B cell (primary cell): ENCODE data around the gene KIRREL3. TPM values are rescaled to one million over a fixed set of nuclear protein-coding genes. Genes with fewer than 3 reads are reported as not detected.

Experiments
- ATAC-seq: fragments of 200-7000 bp; cut with Tn5 transposase; one replicate; pipeline ENCODE4 v1.10.0; 2021; ENCODE audit warnings: low read depth, mild to moderate bottlenecking, moderate number of reproducible peaks, moderate library complexity
- CTCF ChIA-PET: fragments of 350-600 bp; sonication (Branson Sonifier 250); formaldehyde crosslinking; loops from one replicate; lab custom pipeline; 2021; ENCODE audit warnings: antibody characterized with exemption, inconsistent platforms; lab: Charles Lee
- POLR2A ChIA-PET: fragments of 350-600 bp; sonication (Branson Sonifier 250); formaldehyde crosslinking; loops from one replicate; lab custom pipeline; 2021; ENCODE audit warnings: antibody characterized with exemption; lab: Charles Lee
- DNase-seq: peaks from one replicate; pipeline ENCODE4 v3.0.0; 2013
- H2AFZ ChIP-seq: 2 replicates; pipeline ENCODE4 v1.6.1; 2012; ENCODE audit warnings: mild to moderate bottlenecking, low read depth, low read length; ENCODE audit not compliant: insufficient read depth, poor library complexity, severe bottlenecking
- H3K27ac ChIP-seq, 2 donors: 1 replicate in 1 of 2; 2 replicates in 1 of 2; pipeline ENCODE4 v1.5.1; 2012 to 2013; ENCODE audit warnings: low read length in 2 of 2, mild to moderate bottlenecking in 2 of 2, moderate library complexity in 1 of 2
- H3K27me3 ChIP-seq, 4 experiments: fragments of 200-600 bp in 1 of 4; sonication (generic) in 1 of 4; replicated peaks in 1 of 4; 1 replicate in 2 of 4; 2 replicates in 2 of 4; pipeline versions ENCODE4 v1.6.1 to v1.7.0; 2013 to 2016; ENCODE audit warnings: low read length in 3 of 4, mild to moderate bottlenecking in 2 of 4, mixed read lengths in 1 of 4, moderate library complexity in 1 of 4; ENCODE audit not compliant: insufficient read depth in 4 of 4, control insufficient read depth in 3 of 4; ENCODE audit errors: control extremely low read depth in 1 of 4
- H3K36me3 ChIP-seq, 2 experiments: replicated peaks in 1 of 2; 1 replicate in 1 of 2; 2 replicates in 1 of 2; pipeline versions ENCODE4 v1.6.1 to v1.7.1; 2013; ENCODE audit warnings: low read length in 1 of 2; ENCODE audit not compliant: insufficient read depth in 2 of 2, control insufficient read depth in 1 of 2; ENCODE audit errors: control extremely low read depth in 1 of 2, extremely low read depth in 1 of 2
- H3K4me1 ChIP-seq, 2 donors: fragments of 200-600 bp in 1 of 2; sonication (generic) in 1 of 2; 1 replicate in 1 of 2; 2 replicates in 1 of 2; pipeline versions ENCODE4 v1.5.1 to v1.6.1; 2013 to 2017; ENCODE audit warnings: low read length in 2 of 2; ENCODE audit not compliant: control insufficient read depth in 2 of 2, insufficient read depth in 2 of 2
- H3K4me2 ChIP-seq: replicated peaks from 2 replicates; pipeline ENCODE3; 2012; ENCODE audit warnings: mild to moderate bottlenecking, low read depth, low read length; ENCODE audit not compliant: poor library complexity, severe bottlenecking
- H3K4me3 ChIP-seq, 5 experiments: fragments of 200-600 bp in 1 of 5; sonication (generic) in 1 of 5; 1 replicate in 3 of 5; 2 replicates in 2 of 5; pipeline versions ENCODE4 v1.5.1 to v1.7.0; 2011 to 2016; ENCODE audit warnings: low read length in 4 of 5, mild to moderate bottlenecking in 4 of 5, low read depth in 2 of 5, control low read depth in 1 of 5, moderate library complexity in 1 of 5; ENCODE audit not compliant: insufficient read depth in 1 of 5; ENCODE audit errors: control extremely low read depth in 1 of 5, extremely low read depth in 1 of 5
- H3K79me2 ChIP-seq: fragments of 200-600 bp; sonication (generic); one replicate; pipeline ENCODE4 v1.6.0; 2016; ENCODE audit warnings: low read length; ENCODE audit not compliant: control insufficient read depth, insufficient read depth
- H3K9ac ChIP-seq: fragments of 200-600 bp; sonication (generic); 2 replicates; pipeline ENCODE4 v1.6.1; 2017; ENCODE audit warnings: mild to moderate bottlenecking, low read length, moderate library complexity
- H3K9me3 ChIP-seq, 3 donors: one replicate each; pipeline versions ENCODE4 v1.6.1 to v1.7.1; 2013; ENCODE audit warnings: low read length in 2 of 3; ENCODE audit not compliant: control insufficient read depth in 2 of 3, insufficient read depth in 1 of 3; ENCODE audit errors: control extremely low read depth in 1 of 3
- H4K20me1 ChIP-seq: 2 replicates; pipeline ENCODE4 v1.6.0; 2012; ENCODE audit warnings: mild to moderate bottlenecking, low read length; ENCODE audit not compliant: insufficient read depth, control insufficient read depth, poor library complexity, severe bottlenecking
- H3K27ac Mint-ChIP-seq: one replicate; pipeline ENCODE4 v1.8.0; 2021; ENCODE audit warnings: mixed read lengths
- H3K27me3 Mint-ChIP-seq: one replicate; pipeline ENCODE4 v1.8.0; 2021; ENCODE audit warnings: mixed read lengths
- H3K4me1 Mint-ChIP-seq: one replicate; pipeline ENCODE4 v1.8.0; 2021; ENCODE audit warnings: mixed read lengths
- H3K4me3 Mint-ChIP-seq: one replicate; pipeline ENCODE4 v1.8.0; 2021; ENCODE audit warnings: mixed read lengths
- H3K9me3 Mint-ChIP-seq: one replicate; pipeline ENCODE4 v1.8.0; 2022; ENCODE audit warnings: mixed read lengths; ENCODE audit not compliant: insufficient read depth
- CTCF ChIP-seq: fragments of 200-600 bp; IDR thresholded peaks from one replicate; pipeline ENCODE4 v1.8.0; 2022; ENCODE audit warnings: antibody characterized with exemption, mild to moderate bottlenecking
- EZH2 ChIP-seq: IDR thresholded peaks from 2 replicates; pipeline ENCODE4 v1.6.1; 2012; ENCODE audit warnings: borderline replicate concordance, low read depth, mild to moderate bottlenecking, moderate library complexity, low read length; ENCODE audit not compliant: insufficient read depth, poor library complexity, severe bottlenecking
- WGBS: methylation state at CpG from one replicate; pipeline ENCODE4 v1.1.5; 2013; ENCODE audit warnings: missing lambda C conversion rate; ENCODE audit not compliant: insufficient coverage; 5-methylcytosine and 5-hydroxymethylcytosine counted together
- intact Hi-C: fragments of 100-400 bp; cut with micrococcal nuclease; formaldehyde crosslinking; loops from one replicate; pipeline ENCODE4 v1.10.0; 2022
- polyA plus RNA-seq: library from polyadenylated mRNA; depleted of rRNA; stranded (reverse); fragments of >200 nt; gene quantifications from 2 replicates; pipeline ENCODE4 v1.2.3, GENCODE V29; 2012
- total RNA-seq, 2 donors: library from RNA; stranded (reverse); fragments of 120-200 nt in 1 of 2; gene quantifications; 1 replicate in 1 of 2; 2 replicates in 1 of 2; pipeline versions ENCODE4 v1.2.3 to v1.2.4, GENCODE V29; 2013 to 2022

The KIRREL3 gene
- total and polyA plus RNA-seq, 2 donors (not counting 1 experiment from before 2014, with no cell fraction given), result not detected

DNA sequence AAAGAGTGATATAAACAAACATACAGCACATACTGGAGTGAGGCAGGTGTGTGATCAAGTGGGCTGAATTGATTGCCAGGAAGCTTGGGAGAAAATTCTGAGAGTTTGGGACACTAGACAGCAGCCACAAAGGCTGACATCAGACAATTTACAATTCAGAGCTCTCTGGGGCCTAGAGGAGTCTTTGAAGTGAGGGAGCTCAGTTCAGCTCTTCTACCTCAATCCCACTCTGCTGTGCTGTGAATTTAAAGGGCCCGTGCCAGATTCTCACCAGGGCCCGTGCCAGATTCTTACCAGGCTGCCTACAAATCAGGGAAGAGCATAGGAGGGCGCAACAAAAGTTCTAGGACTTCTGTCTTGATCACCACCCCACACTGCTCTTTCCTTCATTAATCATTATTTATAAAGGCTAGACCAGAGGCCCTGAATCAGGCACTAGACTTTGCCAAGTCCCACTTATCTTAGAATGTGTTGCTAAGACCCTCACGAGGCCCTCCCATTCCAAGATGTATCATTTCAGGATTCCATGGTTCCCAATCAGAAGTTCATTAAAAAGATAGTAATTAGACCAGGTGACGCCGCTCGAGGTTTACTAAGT, 112.4 kb downstream of the KIRREL3 start:
- H3K4me3 Mint-ChIP-seq, result no peak overlapping the region
- Histone ChIP-seq H3K27me3 (no peaks in the 10 kb centered on the region), H3K9me3 (peaks cover 0 to 5% (median 0%) of the 10 kb centered on the region in 3 donors), H3K36me3 (no peaks in the 10 kb centered on the region), H3K4me1 (no peaks in the 10 kb centered on the region), H3K4me3 (no peak overlapping the region), H3K9ac (no peak overlapping the region), H2AFZ (no peak overlapping the region), H3K79me2 (no peaks in the 10 kb centered on the region), H3K27ac (no peak overlapping the region), H3K4me2 (no peak overlapping the region), H4K20me1 (no peaks in the 10 kb centered on the region)
- POLR2A ChIA-PET, result no interaction called here
- H3K4me1 Mint-ChIP-seq, result no peaks in the 10 kb centered on the region
- CTCF ChIA-PET, result interaction anchor here (1.0 kb wide), 1 partner anchor 10 kb away, joined by 3 read pairs; no protein-coding TSS in a partner anchor
- no peaks in the 10 kb centered on the region for H3K9me3 Mint-ChIP-seq
- TF ChIP-seq CTCF, result no peak
- TF ChIP-seq EZH2, result no peak
- intact Hi-C loops, result no loop called here
- DNase-seq (no peak), ATAC-seq (no peak)
- no peak overlapping the region for H3K27ac Mint-ChIP-seq
- WGBS, result 68% methylated on average over 4 of the region's 7 CpGs
- H3K27me3 Mint-ChIP-seq, result no peaks in the 10 kb centered on the region

DNA sequence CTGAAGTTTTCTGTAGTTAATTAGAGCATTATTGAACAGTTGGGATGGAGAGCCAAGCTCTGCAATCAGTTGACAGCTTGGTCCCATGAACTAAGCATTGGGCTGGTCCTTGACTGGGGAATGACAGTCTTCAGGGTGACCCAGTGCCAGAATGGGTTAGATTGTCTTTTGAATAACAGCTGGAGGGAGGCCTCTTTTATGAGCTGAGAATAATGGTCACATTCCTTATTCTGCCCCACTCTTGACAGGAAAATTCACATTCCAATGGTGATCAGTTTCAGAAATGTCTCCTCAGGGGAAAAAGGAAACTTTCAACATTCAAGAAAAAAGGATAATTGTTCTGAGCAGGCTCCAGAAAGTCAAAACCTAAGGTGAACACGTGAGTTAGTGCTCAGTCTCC, 113.9 kb downstream of the KIRREL3 start:
- no peaks in the 10 kb centered on the region for H3K4me1 Mint-ChIP-seq
- TF ChIP-seq CTCF (no peak), EZH2 (no peak)
- ATAC-seq (no peak), DNase-seq (no peak)
- no peaks in the 10 kb centered on the region for H3K4me1 ChIP-seq
- intact Hi-C loops, result no loop called here
- ChIA-PET POLR2A (no interaction called here), CTCF (no interaction called here)
- 43% methylated on average over 1 of the region's 1 CpG for WGBS
- no peaks in the 10 kb centered on the region for H4K20me1 ChIP-seq
- H3K36me3 ChIP-seq, result no peaks in the 10 kb centered on the region
- no peaks in the 10 kb centered on the region for H3K9me3 Mint-ChIP-seq
- H3K27ac Mint-ChIP-seq, result no peak overlapping the region
- no peak overlapping the region for H3K9ac ChIP-seq
- H2AFZ ChIP-seq, result no peak overlapping the region
- H3K4me2 ChIP-seq, result no peak overlapping the region
- H3K79me2 ChIP-seq, result no peaks in the 10 kb centered on the region
- H3K27ac ChIP-seq, result no peak overlapping the region
- H3K9me3 ChIP-seq, result peaks cover 0 to 5% (median 0%) of the 10 kb centered on the region in 3 donors
- H3K4me3 Mint-ChIP-seq, result no peak overlapping the region
- H3K27me3 Mint-ChIP-seq, result no peaks in the 10 kb centered on the region
- no peak overlapping the region for H3K4me3 ChIP-seq
- H3K27me3 ChIP-seq, result no peaks in the 10 kb centered on the region
